ENCODE measurements around the gene HAPLN2.
A peak's percentile ranks its signal among the peaks of the same experiment; 100 is the strongest.
"Not testable (repeated sequence)": the region's sequence is repeated elsewhere in the genome, so short reads cannot be mapped to it uniquely, and the experiment has no call there.

HAPLN2 gene

DNA sequence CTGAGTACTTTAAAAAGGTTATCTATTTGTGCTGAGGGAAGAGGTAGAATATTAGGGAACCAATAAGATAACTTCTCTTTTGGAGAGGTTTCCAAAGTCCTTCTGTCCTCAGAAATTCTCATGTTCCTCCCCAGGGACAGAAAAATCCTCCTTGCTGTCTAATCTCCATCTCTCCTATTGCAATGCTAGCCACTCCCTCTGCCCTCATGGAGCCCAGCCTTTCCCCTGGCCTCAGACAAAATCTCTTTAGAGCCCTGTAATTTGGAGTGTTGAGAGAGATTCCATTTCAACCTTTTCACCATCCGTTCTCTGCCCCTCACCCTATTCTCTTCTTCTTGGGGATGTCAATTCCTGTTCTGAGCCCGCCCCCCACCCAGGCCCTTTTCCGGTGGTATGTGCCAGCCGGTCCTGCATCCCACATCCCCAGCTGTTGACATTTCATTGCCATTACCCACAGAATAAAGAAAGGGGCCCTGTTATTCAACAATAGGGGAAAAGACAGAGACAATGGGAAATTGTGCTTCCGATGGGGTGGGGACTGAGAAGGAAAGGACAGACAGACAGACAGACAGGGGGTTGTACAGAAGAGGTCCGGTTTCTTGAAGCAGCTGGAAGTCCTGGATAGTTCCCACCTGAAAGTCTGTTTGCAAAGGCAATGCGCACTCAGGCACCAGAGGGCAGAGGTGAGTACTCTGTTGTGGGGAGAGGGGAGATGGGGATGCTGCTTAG is at the start of gene HAPLN2:
Gene HAPLN2, plus strand, starts transcription at position 563 of the 729 bp plus-strand sequence. CDS start 4,076 bp downstream, outside the sequence.
- DNase-seq (ENCODE audit: low read depth), result no peak

DNA sequence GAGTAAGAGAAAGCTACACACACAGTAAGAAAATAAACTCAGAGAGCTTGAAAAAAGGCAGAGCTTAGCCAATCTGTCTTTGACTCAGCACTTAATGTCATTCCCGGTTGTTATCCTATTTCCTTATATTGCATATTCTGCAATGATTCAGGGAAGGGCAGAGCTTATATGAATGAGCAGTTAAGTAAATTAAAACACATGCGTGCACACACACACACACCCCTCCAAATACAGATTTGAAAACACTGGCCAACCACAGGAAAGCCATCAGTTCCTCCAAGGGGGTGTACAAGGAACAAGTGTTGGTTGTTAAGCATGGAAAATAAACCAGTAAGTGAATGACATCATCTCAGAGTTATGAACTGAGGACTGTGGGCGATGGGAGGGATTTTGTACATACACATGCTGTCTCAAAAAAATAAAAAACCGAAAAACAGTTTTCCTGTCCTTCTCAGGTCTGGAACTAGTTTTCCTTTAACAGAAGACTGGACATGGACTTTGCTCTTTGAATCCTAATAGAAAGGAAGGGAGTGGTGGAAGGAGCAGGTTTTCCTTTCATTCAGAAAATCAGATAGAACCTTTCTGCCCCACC is 47.9 kb upstream of the HAPLN2 start:
- DNase-seq (ENCODE audit: low read depth), result peak; percentile 87

DNA sequence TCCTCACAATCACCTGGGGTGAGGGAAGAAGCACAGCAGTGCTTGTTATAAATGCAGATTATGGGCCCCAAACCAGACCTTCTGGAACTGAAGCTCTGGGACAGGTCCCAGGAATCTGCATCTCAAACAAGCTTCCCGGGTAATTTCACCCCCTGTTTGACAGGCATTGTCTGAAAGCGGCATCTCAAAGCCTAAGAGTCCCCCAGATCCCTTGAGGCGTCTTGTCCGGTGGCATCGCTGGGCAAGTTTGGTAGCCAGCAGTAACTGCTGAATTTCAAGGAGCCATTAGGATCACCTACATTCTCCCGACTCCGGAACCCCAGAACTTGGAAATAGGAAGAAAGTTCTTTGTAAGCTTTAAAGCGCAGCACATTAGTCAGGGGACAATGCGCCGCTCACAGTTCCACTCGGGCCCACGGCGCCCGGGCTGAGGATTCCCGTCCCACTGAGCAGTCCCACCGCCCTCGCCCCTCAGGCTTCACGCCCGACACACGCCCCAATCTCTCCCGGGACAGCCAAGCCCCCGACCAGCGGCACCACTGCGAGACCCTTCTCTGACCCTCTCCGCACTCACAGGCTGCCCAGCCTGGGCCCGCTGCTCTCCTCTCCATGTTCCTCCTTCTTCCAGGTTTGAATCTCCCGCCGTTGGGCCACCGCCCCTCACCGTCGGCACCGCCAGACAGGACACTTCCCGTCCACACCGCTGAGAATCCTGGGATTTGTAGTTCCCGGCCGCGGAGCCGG is 47.1 kb upstream of the HAPLN2 start, which contains the start of gene IQGAP3:
Gene IQGAP3, minus strand, starts transcription at position 647 of the 744 bp plus-strand sequence. Its CDS starts 36 bp downstream, at position 611.
- DNase-seq (ENCODE audit: low read depth), result peak; percentile 69

DNA sequence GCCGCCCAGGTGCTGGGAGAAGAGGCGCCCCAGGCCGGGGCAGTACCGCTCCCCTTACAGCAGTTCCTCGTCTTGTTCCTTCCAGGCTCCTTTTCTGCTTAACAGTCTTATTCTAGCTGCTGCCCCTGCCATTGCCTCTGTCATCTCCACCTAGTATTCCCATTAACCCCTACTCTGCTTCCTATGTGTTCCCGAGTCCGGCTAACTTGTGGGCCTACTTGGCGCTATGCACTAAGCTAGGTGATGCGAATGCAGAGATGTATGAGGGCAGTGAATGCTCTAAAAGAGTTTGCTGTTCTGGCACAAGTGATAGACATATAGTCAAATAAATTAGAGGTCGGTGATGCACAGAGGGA is 46.6 kb upstream of the HAPLN2 start:
- no peak for DNase-seq (ENCODE audit: low read depth)

DNA sequence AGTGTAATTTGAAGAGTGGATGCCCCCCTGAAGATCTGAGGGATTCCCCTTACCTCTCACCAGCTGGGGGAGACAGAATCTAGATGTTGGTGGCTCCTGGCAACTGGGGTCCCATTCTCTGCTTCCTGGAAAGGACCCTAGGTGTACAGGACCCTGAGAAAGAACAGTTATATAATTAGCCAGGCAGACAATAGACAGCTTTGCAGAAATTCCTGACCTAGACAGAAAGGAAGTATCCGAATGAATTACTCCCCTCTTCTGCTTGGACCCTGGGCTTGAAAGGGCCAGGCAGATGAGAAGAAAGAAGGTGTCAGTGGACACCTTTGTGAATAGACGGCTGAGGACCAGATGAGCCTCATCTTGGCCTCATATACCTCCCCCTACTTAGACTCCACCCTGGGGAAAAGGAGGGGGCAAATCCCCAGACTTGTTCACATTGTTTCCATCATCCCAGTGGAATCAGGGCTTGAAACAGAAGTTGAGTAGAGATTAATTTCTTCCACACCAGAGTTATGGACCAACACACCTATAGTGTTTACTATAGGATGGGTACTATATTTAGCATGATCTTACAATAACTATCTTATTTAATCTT is 45.1 kb upstream of the HAPLN2 start:
- no peak for DNase-seq (ENCODE audit: low read depth)

DNA sequence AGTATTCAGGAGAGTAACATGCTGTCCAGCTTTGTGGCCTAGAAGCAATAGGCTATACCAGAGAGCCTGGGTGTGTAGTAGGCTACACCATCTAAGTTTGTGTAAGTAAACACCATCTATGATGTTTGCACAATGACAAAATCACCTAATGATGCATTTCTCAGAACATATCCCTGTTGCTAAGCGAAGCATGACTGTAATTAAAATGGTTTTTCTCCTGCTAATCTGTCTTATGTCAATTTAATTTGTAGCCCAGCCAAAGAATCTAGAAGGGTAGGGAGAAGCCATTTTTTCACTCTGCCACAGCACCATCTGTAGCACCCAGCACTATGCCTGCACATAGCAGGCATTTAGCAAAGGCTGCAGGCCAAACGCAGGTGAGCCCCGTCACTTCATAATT is 41.7 kb upstream of the HAPLN2 start:
- DNase-seq (ENCODE audit: low read depth), result no peak

DNA sequence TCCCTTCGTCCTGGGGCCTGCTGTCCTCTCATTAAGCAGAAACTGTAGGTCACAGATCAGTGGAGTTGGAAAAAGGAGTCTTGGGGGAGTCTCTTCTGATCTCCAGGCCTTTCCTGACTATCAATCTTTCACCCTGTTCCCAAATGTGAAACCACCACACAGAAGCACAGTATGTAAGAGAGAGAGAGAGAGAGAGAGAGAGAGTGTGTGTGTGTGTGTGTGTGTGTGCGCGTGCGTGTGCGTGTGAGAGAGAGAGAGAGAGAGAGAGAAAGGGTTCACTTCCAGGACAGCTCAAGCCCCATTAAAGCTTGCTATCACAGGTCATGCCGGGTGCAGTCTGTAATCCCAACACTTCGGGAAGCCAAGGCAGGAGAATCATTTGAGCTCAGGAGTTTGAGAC is 41.2 kb upstream of the HAPLN2 start:
- no peak for DNase-seq (ENCODE audit: low read depth)

DNA sequence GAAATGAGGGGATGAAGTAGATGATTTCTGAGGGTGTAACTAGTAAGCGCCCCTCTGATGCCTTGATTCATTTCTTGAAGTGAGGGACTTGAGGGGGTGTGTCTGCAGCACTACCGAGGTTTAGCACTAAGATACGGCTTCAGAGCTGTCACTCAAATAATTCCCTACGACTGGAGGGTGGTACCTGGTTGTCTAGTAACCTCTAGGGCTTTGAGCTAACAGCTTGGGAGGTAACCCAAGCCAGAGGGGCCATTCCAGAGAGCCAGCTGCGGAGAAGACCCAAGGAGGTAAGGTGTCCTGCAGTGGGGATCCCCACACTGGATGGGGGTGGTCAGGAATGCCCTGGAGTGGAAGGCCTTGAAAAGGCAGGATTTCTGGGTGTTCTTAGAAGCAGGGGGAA is 39.7 kb upstream of the HAPLN2 start, which contains the start of gene TTC24:
Gene TTC24, plus strand, starts transcription at position 252 of the 400 bp plus-strand sequence. CDS start 1,642 bp downstream, outside the sequence.
- DNase-seq (ENCODE audit: low read depth), result no peak

DNA sequence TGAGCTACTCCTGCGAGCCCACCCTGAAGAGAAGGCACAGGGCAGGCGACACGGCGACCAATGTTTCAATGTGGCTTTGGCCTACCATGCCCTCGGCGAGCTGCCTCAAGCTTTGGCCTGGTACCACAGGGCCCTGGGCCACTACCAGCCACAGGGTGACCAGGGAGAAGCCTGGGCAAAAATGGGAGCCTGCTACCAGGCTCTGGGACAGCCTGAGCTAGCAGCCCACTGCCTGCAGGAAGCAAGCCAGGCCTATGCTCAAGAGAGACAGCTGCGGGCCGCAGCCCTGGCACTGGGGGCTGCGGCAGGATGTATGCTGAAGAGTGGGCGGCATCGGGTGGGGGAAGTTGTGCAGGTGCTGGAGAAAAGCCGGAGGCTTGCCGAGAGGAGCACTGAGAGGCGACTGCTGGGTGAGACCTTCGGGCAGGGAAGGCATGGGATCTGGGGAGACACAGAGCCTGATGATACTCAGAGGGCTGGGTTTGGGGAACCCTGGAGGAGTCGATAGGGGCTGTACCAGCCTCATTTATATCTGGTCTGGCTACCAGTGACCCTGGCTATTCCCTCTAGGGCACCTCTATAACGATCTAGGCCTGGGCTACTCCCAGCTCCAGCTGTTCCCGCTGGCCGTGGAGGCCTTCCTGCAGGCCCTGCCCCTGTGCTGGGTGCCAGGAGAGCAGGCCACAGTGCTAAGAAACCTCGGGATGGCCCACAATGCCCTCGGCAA is 37.4 kb upstream of the HAPLN2 start:
- no peak for DNase-seq (ENCODE audit: low read depth)

DNA sequence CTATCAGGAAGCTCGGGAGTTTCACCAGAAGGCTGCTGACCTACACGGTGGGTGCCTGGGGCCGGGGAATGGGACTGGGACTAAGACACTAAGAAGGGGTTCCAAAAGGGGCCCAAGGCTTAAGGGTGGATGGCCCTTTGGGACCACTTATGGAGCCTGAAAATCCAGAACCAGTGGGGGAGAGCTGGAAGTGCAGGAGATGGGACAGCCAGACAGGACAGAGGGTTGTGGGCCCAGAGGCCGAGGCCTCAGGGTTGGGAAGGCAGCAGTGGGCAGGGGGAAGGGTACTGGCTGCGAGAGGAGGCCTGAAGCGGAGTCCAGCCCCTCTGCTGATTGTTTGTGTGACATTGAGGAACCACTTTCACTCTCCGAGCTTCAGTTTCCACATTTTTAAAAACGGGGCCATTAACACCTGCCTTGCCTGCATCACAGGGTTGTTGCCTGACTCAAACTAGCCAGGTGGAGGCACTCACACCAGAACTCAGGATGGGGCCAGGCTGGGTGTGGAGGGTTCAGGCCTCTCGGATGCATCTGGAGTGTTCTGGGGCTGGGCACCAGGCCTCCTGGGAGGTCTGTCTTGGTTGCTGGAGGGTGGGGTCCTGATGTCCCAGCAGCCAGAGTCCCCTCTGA is 36.7 kb upstream of the HAPLN2 start:
- no peak for DNase-seq (ENCODE audit: low read depth)

DNA sequence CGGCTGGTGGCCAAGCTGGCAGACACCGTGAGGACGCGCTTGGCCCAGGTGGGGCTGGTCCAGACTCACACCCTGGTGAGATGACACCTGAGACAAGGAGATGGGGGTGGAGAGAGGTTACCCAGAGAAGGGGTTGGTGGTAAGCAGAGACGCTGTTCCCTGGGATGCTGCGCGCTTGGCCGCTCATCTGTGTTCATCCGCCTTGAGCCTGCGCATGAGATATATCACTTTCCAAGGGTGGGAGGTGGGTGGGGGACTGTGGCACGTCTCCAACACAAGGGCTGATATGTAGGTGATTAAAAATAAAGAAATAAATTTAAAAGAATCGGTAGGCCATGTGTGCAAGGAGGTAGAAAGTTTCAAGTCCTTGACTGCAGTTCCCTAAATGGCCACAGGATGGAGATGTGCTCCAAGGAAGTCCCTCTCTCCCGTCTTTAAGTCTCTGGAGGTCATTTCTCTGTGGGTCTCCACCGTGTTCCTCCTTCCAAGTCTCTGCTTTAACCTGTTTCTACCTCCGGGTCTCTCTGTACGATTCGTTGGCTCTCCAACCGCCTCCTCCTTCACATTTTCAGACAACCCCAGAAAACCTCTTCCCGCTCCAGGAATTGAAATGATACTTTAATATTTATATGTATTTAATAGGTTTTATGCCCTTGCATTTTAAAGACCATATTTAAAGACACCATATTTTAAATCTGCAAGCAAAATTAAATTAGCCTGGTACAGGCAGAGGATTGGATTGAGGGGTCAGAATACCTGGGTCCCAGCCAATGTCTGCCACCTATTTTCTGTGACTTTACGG is 35.2 kb upstream of the HAPLN2 start:
- peak; percentile 79 for DNase-seq (ENCODE audit: low read depth)

DNA sequence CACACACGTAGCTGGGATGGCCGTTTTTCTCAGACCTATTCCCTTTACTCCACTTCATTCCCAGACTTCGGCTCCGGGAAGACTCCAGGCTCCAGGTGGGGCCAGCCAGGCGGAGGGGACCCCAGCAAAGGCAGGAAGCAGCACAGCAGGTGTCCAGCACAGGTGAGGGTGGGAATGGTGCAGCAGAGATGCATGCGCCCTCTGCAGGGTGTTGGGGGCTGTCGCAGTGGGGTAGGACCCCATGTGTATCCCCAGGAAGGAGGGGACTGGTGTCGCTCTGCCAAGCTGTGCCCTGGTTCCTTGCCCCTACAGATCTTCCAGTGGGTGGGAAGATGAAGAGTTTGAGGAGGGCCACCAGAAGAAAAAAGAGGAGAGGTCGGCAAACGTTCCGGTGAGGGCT is 34.4 kb upstream of the HAPLN2 start:
- DNase-seq (ENCODE audit: low read depth), result no peak

DNA sequence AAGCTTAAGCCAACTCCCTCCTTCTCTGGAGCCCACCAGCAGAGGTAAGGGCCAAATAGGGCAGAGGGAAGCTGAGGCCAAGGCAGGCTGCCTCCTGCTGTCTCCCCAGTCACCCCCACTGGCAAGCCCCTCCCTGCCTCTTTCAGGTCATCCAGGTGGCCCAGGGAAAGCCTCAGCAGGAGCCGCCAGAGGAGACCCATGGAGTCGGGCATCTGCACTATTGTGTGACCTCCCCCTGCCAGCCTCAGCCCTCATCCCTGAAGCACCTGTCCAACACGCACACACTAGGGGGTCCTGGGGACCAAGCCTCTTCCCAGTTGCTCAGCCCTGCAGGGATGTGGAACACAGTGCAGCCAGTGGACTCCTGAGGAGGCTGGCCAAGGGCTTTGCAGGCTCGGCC is 32.9 kb upstream of the HAPLN2 start:
- no peak for DNase-seq (ENCODE audit: low read depth)

DNA sequence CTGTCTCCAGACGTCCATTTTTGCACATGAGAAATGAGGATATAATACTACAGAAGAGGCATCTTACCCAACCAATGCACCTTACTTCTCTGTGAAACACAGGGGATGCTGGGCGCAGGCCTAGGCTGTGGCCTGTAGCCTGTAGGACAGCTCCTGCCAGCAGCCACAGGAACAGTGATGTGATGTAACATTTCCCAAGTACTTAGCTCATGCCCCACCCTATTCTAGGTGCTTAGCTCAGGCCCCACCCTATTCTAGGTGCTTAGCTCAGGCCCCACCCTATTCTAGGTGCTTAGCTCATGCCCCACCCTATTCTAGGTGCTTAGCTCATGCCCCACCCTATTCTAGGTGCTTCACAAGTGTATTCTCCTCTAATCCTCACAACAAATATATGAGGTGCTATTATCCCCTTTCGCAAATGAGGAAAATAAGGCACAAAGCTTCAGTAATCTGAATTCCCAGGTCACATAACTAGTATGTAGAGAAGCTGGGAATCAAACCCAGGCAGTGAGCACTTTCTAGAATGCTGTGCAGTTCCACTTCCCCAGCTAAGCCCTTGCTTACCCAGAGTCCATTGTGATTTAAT is 32.2 kb upstream of the HAPLN2 start:
- DNase-seq (ENCODE audit: low read depth), result no peak

DNA sequence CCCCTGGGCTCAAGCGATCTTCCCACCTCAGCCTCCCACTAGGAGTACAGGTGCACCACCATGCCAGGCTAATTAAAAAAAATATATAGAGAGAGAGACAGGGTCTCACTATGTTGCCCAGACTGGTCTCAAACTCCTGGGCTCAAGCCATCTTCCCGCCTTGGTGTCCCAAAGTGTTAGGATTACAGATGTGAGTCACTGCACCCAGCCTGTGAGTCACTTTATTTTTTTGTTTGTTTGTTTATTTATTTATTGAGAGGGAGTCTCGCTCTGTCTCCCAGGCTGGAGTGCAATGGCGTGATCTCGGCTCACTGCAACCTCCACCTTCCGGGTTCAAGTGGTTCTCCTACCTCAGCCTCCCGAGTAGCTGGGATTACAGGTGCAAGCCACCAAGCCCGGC is 31.3 kb upstream of the HAPLN2 start:
- DNase-seq (ENCODE audit: low read depth), result not testable (repeated sequence)

DNA sequence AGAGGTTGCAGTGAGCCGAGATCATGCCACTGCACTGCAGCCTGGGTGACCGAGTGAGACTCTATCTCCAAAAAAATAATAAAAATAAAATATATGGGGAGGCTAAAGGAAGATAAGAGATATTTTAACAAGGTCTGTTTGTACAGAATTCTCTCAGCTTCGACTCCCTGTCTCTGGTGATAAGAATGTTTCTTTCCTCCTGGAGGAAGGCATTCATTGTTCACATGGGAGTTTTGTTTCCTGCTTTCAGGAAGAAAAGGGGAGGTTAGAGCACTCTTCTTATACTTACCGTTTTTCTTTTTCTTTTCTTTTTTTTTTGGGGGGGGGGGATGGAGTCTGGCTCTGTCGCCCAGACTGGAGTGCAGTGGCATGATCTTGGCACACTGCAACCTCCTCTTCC is 29.7 kb upstream of the HAPLN2 start:
- DNase-seq (ENCODE audit: low read depth), result no peak

DNA sequence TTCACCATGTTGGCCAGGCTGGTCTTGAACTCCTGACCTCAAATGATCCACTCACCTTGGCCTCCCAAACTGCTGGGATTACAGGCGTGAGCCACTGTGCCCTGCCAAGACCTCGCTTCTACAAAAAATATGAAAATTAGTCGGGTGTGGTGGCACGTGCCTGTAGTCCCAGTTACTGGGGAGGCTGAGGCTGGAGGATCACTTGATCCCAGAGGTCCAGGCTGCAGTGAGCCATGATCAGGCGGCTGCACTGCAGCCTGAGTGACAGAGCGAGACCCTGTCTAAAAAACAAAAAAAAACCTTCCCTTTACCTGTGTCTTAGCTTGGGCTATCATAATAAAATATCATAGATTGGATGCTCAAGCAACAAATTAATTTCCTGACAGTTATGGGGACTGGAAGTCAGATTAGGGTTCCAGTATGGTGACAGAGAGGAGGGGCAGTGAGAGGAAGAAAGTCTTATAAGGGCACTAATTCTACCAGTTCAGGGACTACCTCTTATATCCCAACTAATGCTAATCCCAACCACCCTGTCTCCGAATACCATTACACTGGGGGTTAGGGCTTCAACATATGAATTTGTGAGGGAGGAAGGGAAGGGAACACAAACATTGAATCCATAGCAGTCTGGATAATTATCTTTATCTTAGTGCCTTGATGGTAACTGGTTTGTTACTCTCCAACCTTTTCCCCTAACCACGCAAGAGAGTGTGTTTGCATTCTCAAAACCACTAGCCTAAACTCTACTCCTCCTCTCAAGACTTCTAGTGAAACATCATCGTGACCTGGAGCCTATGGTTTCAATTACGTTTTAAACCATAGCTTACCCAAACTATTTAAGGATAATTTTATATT is 28.7 kb upstream of the HAPLN2 start:
- no peak for DNase-seq (ENCODE audit: low read depth)

DNA sequence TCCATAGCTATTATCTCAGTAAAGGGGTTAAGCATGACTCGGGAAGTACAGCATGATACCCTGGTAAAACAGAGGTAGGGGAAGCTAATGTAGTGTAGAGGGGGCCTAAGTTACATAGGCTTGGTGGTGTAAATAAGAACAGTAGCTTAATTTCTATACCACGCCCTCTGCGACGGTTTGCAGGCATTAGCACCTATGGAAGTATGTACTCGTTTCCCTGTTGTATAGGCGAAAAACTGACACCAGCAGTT is 28.1 kb upstream of the HAPLN2 start:
- no peak for DNase-seq (ENCODE audit: low read depth)

DNA sequence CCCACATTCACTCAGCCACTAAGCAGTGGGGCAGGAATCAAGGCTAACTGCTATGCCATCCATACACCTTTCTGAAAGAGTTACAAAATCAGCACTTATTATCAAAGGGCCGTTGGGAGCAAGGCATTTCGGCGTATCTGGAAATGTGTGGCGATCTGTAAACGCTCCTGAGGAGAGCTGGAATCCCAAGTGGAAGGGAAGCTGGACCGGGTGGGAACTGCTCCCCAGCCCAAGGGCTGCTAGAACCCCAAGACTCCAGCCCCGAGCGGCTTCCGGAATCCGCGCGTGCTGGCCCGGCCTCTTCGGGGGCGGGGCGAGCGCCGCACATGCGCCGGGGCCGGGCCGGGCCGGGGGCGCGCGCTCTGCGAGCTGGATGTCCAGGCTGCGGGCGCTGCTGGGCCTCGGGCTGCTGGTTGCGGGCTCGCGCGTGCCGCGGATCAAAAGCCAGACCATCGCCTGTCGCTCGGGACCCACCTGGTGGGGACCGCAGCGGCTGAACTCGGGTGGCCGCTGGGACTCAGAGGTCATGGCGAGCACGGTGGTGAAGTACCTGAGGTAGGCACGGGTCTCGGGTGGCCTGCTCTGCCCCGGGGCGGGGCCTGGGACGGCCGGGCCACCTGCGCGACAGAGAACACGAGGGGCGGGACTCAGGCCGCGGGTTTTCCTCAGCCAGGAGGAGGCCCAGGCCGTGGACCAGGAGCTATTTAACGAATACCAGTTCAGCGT is 27.6 kb upstream of the HAPLN2 start, which contains the start of gene NAXE:
Gene NAXE, plus strand, starts transcription at position 345 of the 726 bp plus-strand sequence. Its CDS starts 29 bp downstream, at position 374.
- no peak for DNase-seq (ENCODE audit: low read depth)

Data from fibroblast of the conjunctiva (primary cell).